K562 (cell line): ENCODE results near the gene ACTG2. TPM values are rescaled to one million over a fixed set of nuclear protein-coding genes. Genes with fewer than 3 reads are reported as not detected.

Experiments
- ATAC-seq: fragments of 200-7000 bp; cut with Tn5 transposase; 3 replicates; pipeline ENCODE4 v1.9.1; 2020; ENCODE audit warnings: moderate library complexity
- BruUV-seq: library from RNA; stranded (reverse); fragments of 400-500 nt; replicated peaks from 2 replicates; lab custom pipeline; 2021; lab: Mats Ljungman, UMichigan
- CTCF ChIA-PET: fragments of 300-600 bp; formaldehyde crosslinking; extraction: SDS; loops from one replicate; lab custom pipeline; 2021; ENCODE audit warnings: low intra/inter-chr PET ratio; lab: Yijun Ruan, JAX
- POLR2A ChIA-PET: fragments of 300-600, 350-650 bp; sonication (Branson Sonifier 250); formaldehyde crosslinking; extraction: SDS; loops from one replicate; lab custom pipeline; 2021; ENCODE audit warnings: antibody characterized with exemption, inconsistent platforms; lab: Yijun Ruan, JAX
- DNase-seq, 4 experiments: peaks; one replicate each; pipeline versions ENCODE4 v3.0.0 to v3.0.0-alpha.2; 2011 to 2018; ENCODE audit warnings: low spot score in 3 of 4, mixed read lengths in 3 of 4; ENCODE audit errors: extremely low read depth in 1 of 4
- FAIRE-seq: peaks from 2 replicates; lab custom pipeline; 2011; peaks lifted over from hg19 to GRCh38; lab: Jason Lieb, UNC
- H2AFZ ChIP-seq: 2 replicates; pipeline ENCODE4 v1.6.0; 2011; ENCODE audit warnings: low read depth, low read length, control low read depth, inconsistent platforms
- H3K27ac ChIP-seq: fragments of 200-600 bp; 3 replicates; pipeline ENCODE4 v1.8.0; 2011; ENCODE audit warnings: low read depth, mild to moderate bottlenecking, control low read depth, inconsistent platforms, low read length, moderate library complexity, mixed read lengths; ENCODE audit errors: extremely low read depth
- H3K27me3 ChIP-seq, 2 experiments: fragments of 300-600 bp in 1 of 2; 2 replicates in 1 of 2; 3 replicates in 1 of 2; pipeline versions ENCODE4 v1.6.0 to v1.8.0; 2011; ENCODE audit warnings: inconsistent platforms in 2 of 2, low read length in 2 of 2, mild to moderate bottlenecking in 1 of 2, mixed read lengths in 1 of 2, moderate library complexity in 1 of 2; ENCODE audit not compliant: control insufficient read depth in 2 of 2, insufficient read depth in 2 of 2
- H3K36me3 ChIP-seq: fragments of 300-600 bp; 3 replicates; pipeline ENCODE4 v1.8.0; 2011; ENCODE audit warnings: mild to moderate bottlenecking, low read length, inconsistent platforms; ENCODE audit not compliant: control insufficient read depth, insufficient read depth
- H3K4me1 ChIP-seq, 2 experiments: fragments of 200-600 bp in 1 of 2; replicated peaks in 1 of 2; 2 replicates in 1 of 2; 3 replicates in 1 of 2; pipeline versions ENCODE4 v1.5.1 to v1.8.0; 2011; ENCODE audit warnings: inconsistent platforms in 2 of 2, low read length in 2 of 2, mild to moderate bottlenecking in 1 of 2, mixed read lengths in 1 of 2, moderate library complexity in 1 of 2; ENCODE audit not compliant: control insufficient read depth in 2 of 2, insufficient read depth in 2 of 2
- H3K4me2 ChIP-seq: 2 replicates; pipeline ENCODE4 v1.6.1; 2011; ENCODE audit warnings: low read length, control low read depth, inconsistent platforms, mixed read lengths; ENCODE audit not compliant: insufficient read depth
- H3K4me3 ChIP-seq: fragments of 200-600 bp; sonication (generic), shearing (Covaris generic); 2 replicates; pipeline ENCODE4 v1.5.1; 2016; ENCODE audit warnings: control low read depth, inconsistent platforms
- H3K79me2 ChIP-seq: fragments of 200-600 bp; 3 replicates; pipeline ENCODE4 v1.8.0; 2011; ENCODE audit warnings: low read length, inconsistent platforms; ENCODE audit not compliant: control insufficient read depth, insufficient read depth
- H3K9ac ChIP-seq, 2 experiments: 2 replicates each; pipeline versions ENCODE4 v1.6.0 to v1.6.1; 2011; ENCODE audit warnings: low read depth in 2 of 2, low read length in 2 of 2, control low read depth in 1 of 2, inconsistent platforms in 1 of 2, mild to moderate bottlenecking in 1 of 2, mixed read lengths in 1 of 2; ENCODE audit not compliant: insufficient read depth in 1 of 2
- H3K9me1 ChIP-seq: one replicate; pipeline ENCODE4 v1.6.0; 2011; ENCODE audit warnings: inconsistent platforms, mild to moderate bottlenecking, low read length, moderate library complexity; ENCODE audit not compliant: control insufficient read depth, insufficient read depth
- H3K9me3 ChIP-seq: replicated peaks from 2 replicates; pipeline ENCODE4 v1.5.1; 2011; ENCODE audit warnings: low read depth, low read length, inconsistent platforms; ENCODE audit not compliant: control insufficient read depth, insufficient read depth
- H4K20me1 ChIP-seq: replicated peaks from 2 replicates; pipeline ENCODE4 v1.6.1; 2011; ENCODE audit warnings: low read length, inconsistent platforms, mixed read lengths; ENCODE audit not compliant: control insufficient read depth, insufficient read depth
- DMBX1 ChIP-seq: fragments of 250-450 bp; sonication (Bioruptor Pico); IDR thresholded peaks from 2 replicates; pipeline ENCODE4 v1.8.0; 2022; ENCODE audit warnings: inconsistent platforms, mild to moderate bottlenecking, moderate library complexity, borderline replicate concordance
- HDAC8 ChIP-seq: fragments of 450-650 bp; IDR thresholded peaks from 2 replicates; pipeline ENCODE4 v1.6.1; 2016; ENCODE audit warnings: mild to moderate bottlenecking, missing genetic modification characterization, moderate library complexity, missing compliant biosample characterization
- RAD21 ChIP-seq, 2 experiments: fragments of 250-450 bp in 1 of 2; fragments of 450-650 bp in 1 of 2; sonication (Bioruptor Pico) in 1 of 2; formaldehyde crosslinking in 1 of 2; IDR thresholded peaks in 1 of 2; conservative IDR thresholded peaks in 1 of 2; 2 replicates each; pipeline versions ENCODE4 v1.4.0 to v1.8.0; 2020 to 2022; ENCODE audit warnings: mild to moderate bottlenecking in 2 of 2, moderate library complexity in 1 of 2
- SMAD4 ChIP-seq: fragments of 250-450 bp; sonication (Bioruptor Pico); conservative IDR thresholded peaks from 2 replicates; pipeline ENCODE4 v1.8.0; 2021; ENCODE audit warnings: inconsistent platforms, mild to moderate bottlenecking, moderate library complexity
- ZNF77 ChIP-seq: fragments of 250-450 bp; sonication (Bioruptor Pico); IDR thresholded peaks from 2 replicates; pipeline ENCODE4 v1.5.0; 2020
- WGBS: fragments of 100-300 bp; shearing (Covaris generic); methylation state at CpG from one replicate; pipeline ENCODE4 v1.1.6; 2016; ENCODE audit warnings: low coverage, mixed read lengths; ENCODE audit not compliant: insufficient coverage; ENCODE audit errors: missing lambda C conversion rate; 5-methylcytosine and 5-hydroxymethylcytosine counted together
- in situ Hi-C: fragments of 300-500 bp; cut with MboI; formaldehyde crosslinking; loops from 4 replicates; pipeline ENCODE4 v1.15.0; 2018; ENCODE audit warnings: inconsistent platforms, mixed read lengths
- intact Hi-C: fragments of 100-400 bp; cut with micrococcal nuclease; formaldehyde crosslinking; loops from 2 replicates; pipeline ENCODE4 v1.14.2; 2022
- polyA plus RNA-seq, 8 experiments: library from polyadenylated mRNA; depleted of rRNA in 4 of 8; stranded (reverse) in 5 of 8; unstranded in 3 of 8; fragments of >200 nt; fragmentation: Nextera tagmentation in 2 of 8; fragmentation: Illumina TruSeq in 1 of 8; extraction: Ambion mirVana in 2 of 8; extraction: Trizol in 1 of 8; gene quantifications; 2 replicates each; pipeline versions ENCODE4 v1.2.1 to v1.2.3, GENCODE V29; 2011 to 2014; ENCODE audit warnings: inconsistent platforms in 1 of 8, missing spikeins in 1 of 8
- total RNA-seq, 7 experiments: library from RNA; depleted of rRNA in 6 of 7; stranded (reverse); fragments of >200 nt in 6 of 7; fragmentation: Illumina TruSeq in 2 of 7; extraction: Trizol in 2 of 7; gene quantifications; 2 replicates each; pipeline versions ENCODE4 v1.2.1 to v1.2.3, GENCODE V29; 2011 to 2021; ENCODE audit warnings: low replicate concordance in 1 of 7

The ACTG2 gene
- total and polyA plus RNA-seq, 9 of the 15 experiments (the other 6 are each of a cell fraction or from before 2014, with no cell fraction given) = 0.06 to 0.60 TPM; not detected in 7

GRCh38 chr2:73956218-73956865 lies 63.5 kb downstream of the ACTG2 start:
- no peaks in the 10 kb centered on the region for H3K9me1 ChIP-seq
- H4K20me1 ChIP-seq = no peaks in the 10 kb centered on the region
- no peaks in the 10 kb centered on the region; a peak in 1 of 5 replicates for H3K4me1 ChIP-seq
- H3K27me3 ChIP-seq = no peaks in the 10 kb centered on the region
- H3K27ac ChIP-seq = no peak overlapping the region
- TF ChIP-seq SMAD4 (CRISPR knock-in tag) (no peak), RAD21 (CRISPR knock-in tag; conservative IDR thresholded peaks at IDR 0.05 in 1 of 2, IDR thresholded peaks at IDR 0.05 in 1 of 2) (0 out of 4 replicates have a peak, but pooled peaks of 1 of the 2 experiments have one; percentile 14), DMBX1 (CRISPR knock-in tag) (no peak), HDAC8 (tag) (no peak), ZNF77 (CRISPR knock-in tag) (no peak)
- no peak overlapping the region for H3K4me2 ChIP-seq
- DNase-seq (no peak), ATAC-seq (no peak), FAIRE-seq (no peak)
- no TSS peak for BruUV-seq
- intact Hi-C loops (loop anchor here (2.0 kb wide), 1 partner anchor 26 kb away; no protein-coding TSS in a partner anchor), in situ Hi-C loops (no loop called here)
- H3K9me3 ChIP-seq = no peaks in the 10 kb centered on the region
- POLR2A ChIA-PET = interaction anchor here (0.6 to 1.4 kb wide), 4 partner anchors 9 to 238 kb away, joined by 3 to 4 read pairs (median 3); no protein-coding TSS in a partner anchor
- H3K9ac ChIP-seq = no peak overlapping the region
- WGBS = 92% methylated on average over 5 of the region's 5 CpGs
- peaks cover 80% of the 10 kb centered on the region for H3K36me3 ChIP-seq
- H3K4me3 ChIP-seq = no peak overlapping the region
- CTCF ChIA-PET = no interaction called here
- no peaks in the 10 kb centered on the region; the same call in 2 of the 3 replicates for H3K79me2 ChIP-seq
- H2AFZ ChIP-seq = no peak overlapping the region
